Measurements from ENCODE around the gene CEND1.

Gene CEND1

GRCh38 chr11:811446-812245 is 21.8 kb upstream of the CEND1 start:
- DNase-seq, result no peak

- no peak for DNase-seq
Observed at GRCh38 chr11:810040-810567, 20.2 kb upstream of the CEND1 start.

- DNase-seq, result peak; percentile 92 to 97
Observed at GRCh38 chr11:809287-810039, 19.6 kb upstream of the CEND1 start, which contains the start of gene RPLP2. RPLP2 (plus strand) TSS chr11:809967; CDS start chr11:810235, 268 bp downstream.

DNA sequence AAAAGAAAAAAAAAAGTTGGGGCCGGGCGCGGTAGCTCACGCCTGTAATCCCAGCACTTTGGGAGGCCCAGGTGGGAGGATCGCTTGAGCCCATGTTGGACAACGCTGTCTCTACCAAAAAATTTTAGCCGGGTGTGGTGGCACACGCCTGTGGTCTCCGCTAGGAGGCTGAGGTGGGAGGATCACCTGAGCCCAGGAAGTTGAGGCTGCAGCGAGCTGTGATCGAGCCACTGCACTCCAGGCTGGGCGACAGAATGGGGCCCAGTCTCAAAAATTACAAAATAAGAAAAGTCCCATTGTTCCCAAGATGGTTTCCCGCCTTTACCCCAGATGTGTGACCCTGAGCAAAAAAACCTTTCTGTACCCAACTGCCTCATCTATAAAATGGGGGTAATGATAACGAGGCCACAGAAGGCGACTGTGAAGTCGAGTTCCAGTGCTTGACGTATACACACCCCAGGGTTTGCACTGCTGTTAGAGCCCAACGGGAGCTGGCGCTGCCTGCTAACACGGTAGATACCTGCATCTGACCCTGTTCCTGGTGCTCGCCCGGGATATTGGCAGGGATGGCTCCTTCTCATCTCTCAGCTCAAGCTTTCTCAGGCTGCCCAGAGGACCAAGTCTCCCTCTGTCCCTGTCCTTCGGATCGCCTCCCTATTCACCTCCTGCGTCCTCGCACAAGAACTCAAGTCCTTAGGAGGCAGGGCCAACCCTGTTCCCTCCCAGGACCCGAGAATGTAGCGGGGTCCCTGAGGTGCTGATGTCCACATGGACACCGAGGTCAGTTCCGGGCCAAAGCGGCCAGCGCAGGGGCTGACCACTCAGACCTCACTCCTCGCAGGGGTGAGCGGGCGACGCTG is 18.8 kb upstream of the CEND1 start:
- DNase-seq, result no peak

GRCh38 chr11:804599-804964 is 14.7 kb upstream of the CEND1 start:
- DNase-seq, result no peak

DNA sequence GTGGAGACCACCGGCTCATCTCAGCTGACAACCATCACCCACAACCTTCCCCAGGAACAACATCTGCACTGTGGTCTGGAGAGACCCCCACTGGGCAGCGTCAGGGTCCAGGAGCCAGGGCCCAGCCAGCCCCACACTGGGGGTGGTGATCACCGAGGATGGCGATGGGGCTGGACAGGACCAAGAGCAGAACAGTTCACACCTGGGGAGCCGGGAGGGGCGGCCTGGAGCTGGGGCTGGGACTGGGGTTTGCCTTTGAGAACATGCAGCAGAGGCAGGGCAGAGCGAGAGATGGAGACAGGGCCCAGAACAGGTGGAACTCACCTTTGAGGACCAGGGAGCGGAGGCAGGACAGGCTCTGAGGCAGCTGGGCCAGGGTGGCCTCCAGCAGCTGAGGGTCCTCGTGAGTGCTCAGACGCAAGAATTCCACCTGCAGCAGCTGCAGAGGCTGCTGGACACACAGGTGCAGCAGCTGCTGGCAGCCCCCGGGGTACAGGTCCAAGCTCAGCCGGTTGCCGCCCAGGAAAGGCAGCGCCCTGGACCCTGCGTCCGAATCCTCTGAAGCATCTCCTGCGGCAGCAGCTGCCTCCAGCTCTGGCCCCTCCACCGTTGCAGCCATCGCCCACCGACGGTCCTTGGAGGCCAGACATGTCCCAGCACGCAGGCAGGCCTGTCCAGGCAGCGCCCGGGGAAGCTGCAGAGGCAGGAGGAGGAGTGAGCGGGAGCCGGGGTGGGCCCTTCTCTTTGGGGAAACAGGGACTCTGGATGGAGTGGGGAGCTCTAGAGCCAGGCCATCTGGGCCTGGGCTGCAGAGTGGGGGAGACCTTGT is 14.1 kb upstream of the CEND1 start:
- DNase-seq, result no peak

DNA sequence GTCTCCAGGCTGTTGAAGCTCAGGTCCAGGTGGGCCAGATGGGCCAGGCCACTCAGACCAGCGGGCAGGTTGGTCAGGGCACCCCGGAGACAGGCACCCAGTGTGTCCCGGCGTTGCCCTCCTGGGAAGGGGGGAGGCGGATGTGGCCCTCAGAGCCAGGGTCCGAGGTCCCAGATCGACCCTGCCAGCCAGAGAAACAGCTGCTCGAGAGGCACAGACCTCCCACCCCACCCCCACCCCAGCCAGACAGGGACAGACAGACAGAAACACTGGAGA is 13.5 kb upstream of the CEND1 start:
- DNase-seq, result no peak

GRCh38 chr11:802693-803466 is 13.0 kb upstream of the CEND1 start:
- no peak for DNase-seq

GRCh38 chr11:802018-802617 is 12.2 kb upstream of the CEND1 start:
- DNase-seq, result no peak

DNA sequence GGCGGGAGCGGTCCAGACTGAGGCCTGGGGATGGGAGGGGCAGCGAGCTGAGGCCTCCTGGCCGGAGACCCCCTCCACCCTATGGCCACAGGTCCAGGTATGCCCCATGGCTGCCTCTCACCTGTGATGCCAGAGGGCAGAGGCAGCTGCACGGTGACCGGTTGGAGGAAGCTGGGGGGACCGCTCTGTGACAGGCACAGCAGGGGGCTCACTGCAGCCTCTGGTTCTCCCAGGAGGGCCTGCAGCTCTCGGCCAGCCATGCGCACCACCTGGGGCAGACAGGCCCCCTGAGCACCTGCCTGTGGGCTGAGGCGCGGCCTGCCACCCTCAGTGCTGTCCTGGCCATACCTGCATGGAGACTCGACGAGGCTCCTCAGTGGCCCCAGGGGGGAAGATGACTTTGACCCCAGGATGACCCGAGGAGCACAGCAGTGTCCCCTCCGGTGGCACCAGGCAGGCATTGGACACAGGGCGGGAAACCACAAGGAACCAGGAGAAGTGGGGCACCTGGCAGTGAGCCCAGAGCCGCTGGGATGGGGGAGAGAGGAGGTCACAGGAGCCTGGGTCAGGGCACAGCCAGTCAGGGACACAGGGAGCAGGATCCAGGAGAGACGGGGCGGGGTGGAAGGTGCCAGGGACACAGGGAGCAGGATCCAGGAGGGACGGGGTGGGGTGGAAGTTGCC is 11.3 kb upstream of the CEND1 start:
- no peak for DNase-seq

DNA sequence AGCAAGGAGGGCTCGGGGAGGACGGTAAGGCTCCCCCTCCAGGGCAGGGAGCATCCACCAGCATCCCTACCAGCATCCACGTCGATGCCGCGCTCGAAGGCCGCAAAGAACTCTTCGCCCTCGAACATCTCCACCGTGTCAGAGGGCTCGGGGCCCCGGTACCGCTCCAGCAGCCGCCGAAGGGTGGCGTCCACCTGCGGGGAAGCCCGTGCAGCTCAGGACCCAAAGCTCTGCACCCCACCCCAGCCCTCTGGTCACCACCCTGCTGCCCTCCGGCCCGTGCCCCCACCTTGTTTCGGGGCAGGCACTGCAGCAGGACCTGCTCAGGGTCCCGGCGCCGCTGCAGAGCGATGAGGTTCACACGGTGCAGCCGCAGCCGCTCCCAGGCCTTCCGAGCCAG is 10.6 kb upstream of the CEND1 start:
- DNase-seq, result no peak

DNA sequence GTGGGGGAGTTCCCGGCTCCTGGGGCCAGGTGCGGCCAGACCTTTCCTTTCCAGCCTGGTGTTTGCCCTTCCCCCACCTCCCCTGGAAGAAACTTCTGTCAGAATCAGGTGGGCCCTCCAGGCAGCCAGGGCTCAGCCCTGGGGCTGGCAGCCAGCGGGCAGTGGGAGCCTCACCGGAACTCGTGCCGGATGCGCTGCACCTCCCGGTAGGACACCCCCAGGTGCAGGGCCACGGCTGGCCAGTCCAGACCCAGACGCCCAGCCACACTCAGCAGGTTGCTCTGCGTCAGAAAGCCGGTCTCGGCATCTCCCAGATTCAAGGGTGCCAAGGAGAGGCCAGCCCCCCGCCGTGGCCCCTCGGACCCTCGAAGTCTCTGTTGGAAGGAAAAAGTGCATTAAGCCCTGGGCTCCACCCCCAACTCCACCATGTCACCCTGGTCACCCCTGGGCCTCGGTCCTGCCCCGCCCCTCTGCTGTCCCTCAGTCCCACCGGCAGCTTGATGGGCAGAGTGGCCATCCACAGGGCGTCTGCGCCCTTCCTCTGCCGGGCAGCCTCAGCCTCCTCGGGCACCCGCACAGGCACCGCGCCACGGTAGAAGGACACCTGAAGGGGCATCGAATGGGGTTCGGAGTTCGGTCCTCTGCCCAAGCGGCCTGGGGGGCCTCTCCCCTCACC is 9.9 kb upstream of the CEND1 start:
- DNase-seq, result no peak

DNA sequence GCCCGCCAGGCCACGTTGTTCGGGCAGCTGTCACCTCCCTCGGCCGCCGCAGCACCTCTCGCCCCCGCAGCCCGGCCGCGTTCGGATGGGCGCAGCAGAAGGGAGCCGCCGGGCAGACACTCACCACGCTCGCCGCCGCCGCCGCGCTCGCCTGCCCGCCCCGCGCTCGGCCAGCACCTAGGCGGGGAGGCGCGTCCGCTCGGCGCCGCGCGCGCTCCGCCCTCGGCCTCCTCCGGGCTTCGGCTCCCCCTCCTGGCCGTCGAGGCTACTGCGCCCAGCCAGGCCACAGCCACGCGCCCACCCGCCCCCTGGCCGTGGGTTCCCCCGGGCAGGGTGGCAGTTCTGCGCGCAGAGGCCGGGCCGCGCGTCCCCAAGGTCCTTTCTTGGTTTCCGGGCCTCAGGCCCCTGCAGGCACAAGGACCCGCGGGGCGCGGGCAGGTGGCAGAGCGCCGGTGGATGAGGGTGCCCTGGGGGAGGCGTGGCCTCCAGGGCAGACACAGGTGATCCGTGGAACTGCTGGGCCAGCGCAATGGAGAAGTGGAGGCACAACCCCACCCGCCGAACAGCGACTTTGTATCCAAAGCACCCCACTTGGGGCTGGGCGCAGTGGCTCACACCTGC is 8.3 kb upstream of the CEND1 start, which contains the start of gene SLC25A22:
Gene SLC25A22, minus strand, starts transcription at position 189 of the 621 bp plus-strand sequence. CDS start 3,275 bp downstream, outside the sequence.
- peak; percentile 9 to 82 for DNase-seq

- DNase-seq, result peak; percentile 45 to 53
Observed at GRCh38 chr11:797296-798092, 7.6 kb upstream of the CEND1 start.

DNA sequence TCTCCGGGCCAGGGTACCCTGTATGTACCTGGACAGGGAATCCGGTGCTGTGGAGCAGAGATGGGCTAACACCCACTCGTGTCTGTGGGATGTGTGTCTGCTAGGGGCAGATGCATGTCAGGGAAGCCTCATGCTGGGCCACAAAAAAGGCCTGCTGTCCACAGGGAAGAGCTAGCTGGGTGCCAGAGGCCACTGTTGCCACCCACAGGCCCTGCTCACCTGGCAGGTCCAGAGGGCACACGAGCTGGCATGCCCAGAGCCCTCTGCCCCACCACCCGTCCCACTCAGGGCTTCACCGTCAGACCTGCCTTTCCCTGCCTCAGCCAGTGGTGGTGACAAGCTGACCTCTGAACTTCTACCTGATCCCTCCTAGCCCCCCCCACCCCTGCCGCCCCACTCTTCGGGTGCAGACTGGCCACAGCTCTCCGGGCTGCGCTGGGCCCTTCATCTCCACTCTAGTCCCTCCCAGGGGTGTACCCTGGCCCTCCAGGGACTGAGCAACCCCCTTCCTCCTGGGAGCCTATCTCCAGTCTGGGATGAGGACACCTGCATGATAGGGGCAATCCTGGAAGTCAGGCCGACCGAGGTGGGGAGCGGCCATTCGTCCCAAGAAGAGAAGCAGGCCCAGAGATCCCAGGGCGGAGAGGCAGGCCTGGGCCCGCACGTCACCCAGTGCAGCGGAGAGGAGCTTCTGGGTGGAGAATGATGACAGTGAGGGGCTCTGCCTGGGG is 6.8 kb upstream of the CEND1 start:
- DNase-seq, result no peak

GRCh38 chr11:795634-796564 is 6.0 kb upstream of the CEND1 start:
- DNase-seq, result peak; percentile 71 to 90
